ENCODE data around the gene KCNN1.
A peak's percentile ranks its signal among the peaks of the same experiment; 100 is the strongest.

KCNN1 gene

DNA sequence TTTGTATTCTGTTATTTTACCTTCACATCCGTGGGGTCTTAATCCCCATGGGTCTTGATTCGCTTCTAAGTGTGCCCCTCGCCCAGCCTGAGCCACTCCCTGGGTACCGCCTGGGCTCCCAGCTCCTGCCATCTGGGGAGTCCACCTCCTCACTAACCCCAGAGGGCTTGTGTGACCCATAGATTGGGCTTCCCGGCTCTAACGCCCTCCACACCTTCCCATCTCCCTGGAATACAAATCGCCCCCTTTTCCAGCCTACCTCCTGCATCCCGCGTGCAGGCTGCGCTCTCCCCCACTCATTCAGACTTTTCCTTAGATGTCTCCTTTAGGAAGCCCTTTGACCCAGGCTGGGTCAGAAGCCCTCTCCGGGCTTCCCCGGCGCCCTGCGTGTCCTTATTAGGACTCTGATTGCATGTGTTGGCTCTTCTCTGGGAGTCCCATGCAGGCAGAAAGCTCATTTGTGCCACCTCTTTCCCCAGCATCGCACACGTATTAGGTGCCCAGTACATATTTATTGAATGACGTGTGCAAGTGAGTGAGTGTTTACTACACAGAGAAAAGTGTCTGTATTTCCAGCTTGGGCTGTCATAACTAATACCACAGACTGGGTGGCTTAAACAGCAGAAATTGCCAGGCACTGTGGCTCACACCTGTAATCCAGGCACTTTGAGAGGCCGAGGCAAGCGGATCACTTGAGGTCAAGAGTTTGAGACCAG lies 33.3 kb upstream of the KCNN1 start:
- TF ChIP-seq, protein P1, sequence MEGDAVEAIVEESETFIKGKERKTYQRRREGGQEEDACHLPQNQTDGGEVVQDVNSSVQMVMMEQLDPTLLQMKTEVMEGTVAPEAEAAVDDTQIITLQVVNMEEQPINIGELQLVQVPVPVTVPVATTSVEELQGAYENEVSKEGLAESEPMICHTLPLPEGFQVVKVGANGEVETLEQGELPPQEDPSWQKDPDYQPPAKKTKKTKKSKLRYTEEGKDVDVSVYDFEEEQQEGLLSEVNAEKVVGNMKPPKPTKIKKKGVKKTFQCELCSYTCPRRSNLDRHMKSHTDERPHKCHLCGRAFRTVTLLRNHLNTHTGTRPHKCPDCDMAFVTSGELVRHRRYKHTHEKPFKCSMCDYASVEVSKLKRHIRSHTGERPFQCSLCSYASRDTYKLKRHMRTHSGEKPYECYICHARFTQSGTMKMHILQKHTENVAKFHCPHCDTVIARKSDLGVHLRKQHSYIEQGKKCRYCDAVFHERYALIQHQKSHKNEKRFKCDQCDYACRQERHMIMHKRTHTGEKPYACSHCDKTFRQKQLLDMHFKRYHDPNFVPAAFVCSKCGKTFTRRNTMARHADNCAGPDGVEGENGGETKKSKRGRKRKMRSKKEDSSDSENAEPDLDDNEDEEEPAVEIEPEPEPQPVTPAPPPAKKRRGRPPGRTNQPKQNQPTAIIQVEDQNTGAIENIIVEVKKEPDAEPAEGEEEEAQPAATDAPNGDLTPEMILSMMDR (IDR thresholded peaks at IDR 0.05), result no peak

DNA sequence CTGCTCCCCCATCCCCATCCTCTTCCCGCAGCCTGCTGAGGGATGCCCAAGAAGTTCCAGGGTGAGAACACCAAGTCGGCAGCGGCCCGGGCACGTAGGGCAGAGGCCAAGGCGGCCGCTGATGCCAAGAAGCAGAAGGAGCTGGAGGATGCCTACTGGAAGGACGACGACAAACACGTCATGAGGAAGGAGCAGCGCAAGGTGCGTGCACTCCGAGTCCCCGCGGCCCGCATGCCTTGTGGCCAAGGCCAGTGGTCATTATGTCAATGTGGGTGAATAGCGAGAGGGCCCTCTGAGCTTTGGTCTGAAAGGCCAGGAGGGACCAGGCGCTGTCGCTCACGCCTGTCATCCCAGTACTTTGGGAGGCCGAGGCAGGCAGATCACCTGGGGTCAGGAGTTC lies 30.5 kb upstream of the KCNN1 start:
- TF ChIP-seq, protein P1 (IDR thresholded peaks at IDR 0.05), result no peak

DNA sequence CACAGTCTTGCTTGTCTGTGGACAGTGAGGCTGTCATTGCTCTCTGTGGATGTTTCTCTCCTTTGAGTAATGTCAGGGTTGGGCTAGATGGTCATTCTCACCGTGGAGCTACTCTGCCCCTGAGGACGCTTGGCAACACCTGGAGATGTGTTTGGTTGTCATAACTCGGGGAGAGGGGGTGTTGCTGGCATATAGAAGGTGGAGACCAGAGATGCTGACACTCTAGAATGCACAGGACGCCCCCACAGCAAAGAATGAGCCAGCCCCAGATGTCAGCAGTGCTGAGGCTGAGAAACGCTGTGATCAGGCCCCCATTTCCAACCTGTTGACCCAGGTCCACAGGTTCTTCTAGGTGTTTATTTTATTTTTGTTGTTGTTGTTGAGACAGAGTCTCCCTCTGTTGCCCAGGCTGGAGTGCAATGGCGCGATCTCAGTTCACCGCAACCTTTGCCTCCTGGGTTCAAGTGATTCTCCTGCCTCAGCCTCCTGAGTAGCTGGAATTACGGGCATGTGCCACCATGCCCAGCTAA lies 29.5 kb upstream of the KCNN1 start:
- TF ChIP-seq, protein P1 (IDR thresholded peaks at IDR 0.05), result no peak

DNA sequence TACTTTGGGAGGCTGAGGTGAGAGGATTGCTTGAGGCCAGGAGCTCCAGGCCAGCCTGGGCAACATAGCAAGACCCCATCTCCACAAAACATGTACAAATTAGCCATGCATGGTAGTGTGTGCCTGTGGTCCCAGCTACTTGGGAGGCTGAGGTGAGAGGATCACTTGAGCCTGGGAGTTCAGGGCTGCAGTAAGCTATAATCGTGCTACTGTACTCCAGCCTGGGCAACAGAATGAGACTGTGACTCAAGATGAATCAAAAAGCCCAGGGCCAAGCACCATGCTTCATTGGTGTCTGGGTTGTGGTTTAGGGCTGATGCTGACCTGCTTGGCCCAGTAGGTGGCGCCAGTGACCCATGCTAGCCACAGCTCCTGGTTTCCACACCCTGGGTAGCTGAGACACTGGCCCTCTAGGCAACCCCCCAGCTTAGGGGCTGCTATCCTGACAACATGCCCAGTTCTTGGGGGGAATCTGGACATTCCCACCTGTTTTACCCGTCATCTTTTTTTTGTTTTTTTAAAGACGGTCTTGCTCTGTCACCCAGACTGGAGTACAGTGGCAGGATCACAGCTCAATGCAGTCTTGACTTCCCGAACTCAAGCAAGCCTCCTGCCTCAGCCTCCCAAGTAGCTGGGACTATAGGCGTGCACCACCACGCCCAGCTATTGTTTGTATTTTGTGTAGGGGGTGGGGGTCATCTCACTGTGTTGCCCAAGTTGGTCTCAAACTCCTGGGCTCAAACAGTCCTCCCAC lies 28.6 kb upstream of the KCNN1 start:
- TF ChIP-seq, protein P1 (IDR thresholded peaks at IDR 0.05), result peak; percentile 93

DNA sequence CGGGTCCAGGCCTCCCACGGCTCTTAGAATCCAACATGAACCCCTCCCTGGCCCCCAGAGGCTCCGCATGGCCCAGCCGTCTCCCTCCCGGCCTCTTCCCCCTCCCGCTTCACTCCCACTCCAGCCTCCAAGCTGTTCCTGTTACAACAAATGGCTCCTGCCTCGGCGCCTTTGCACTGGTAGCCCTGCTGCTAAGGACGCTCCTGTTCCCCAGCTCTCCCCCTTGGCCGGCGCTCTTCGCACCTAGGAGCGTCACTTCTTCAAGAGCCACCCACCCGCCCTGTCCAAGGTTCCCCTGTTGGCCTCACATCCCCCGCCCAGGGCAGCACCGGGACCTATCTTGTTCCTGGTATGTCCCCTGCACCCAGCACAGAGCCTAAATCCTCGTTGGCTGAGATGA lies 24.7 kb upstream of the KCNN1 start:
- TF ChIP-seq, protein P1 (IDR thresholded peaks at IDR 0.05), result no peak

DNA sequence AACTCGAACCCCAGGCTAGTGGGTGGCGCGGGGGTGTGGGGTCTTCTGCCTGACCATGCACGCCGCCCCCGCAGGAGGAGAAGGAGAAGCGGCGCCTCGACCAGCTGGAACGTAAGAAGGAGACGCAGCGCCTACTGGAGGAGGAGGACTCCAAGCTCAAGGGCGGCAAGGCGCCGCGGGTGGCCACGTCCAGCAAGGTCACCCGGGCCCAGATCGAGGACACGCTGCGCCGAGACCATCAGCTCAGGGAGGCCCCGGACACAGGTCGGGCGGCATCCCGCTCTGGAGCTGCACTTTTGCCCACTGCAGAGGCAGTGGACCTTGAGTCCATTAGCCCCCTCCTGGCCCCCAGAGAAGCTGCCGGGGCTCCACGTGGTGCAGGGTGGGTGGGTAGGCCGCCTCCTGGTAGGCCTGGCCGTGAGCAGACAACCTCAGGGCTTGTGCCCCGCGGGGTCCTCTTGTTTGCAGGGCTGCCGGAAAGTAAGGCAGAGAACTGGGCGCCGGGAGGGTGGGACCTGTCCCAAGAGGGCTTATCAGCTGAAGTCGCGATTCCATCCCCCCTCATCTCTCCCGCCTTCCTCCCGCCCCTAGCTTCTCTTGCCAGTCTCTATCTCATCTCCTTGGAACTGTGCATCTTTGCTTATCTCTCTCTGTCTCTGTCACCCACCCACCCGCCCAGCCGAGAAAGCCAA lies 24.2 kb upstream of the KCNN1 start:
- TF ChIP-seq, protein P1 (IDR thresholded peaks at IDR 0.05), result no peak
